AG04450 (cell line): ENCODE data around the gene SHC2. TPM values are rescaled to one million over a fixed set of nuclear protein-coding genes. Genes with fewer than 3 reads are reported as not detected.

ENCODE experiments used
- CTCF ChIA-PET: fragments of 300-600, 350-600 bp; formaldehyde crosslinking; extraction: SDS; loops from one replicate; lab custom pipeline; 2022; ENCODE audit warnings: antibody characterized with exemption, inconsistent platforms; lab: Charles Lee
- POLR2A ChIA-PET: fragments of 350-600 bp; formaldehyde crosslinking; extraction: SDS; loops from one replicate; lab custom pipeline; 2021; ENCODE audit warnings: antibody characterized with exemption, inconsistent platforms; lab: Yijun Ruan, JAX
- DNase-seq: peaks from one replicate; pipeline ENCODE4 v3.0.0-alpha.2; 2011; ENCODE audit warnings: low read depth, low spot score
- H3K27ac ChIP-seq: one replicate; pipeline ENCODE4 v1.5.1; 2012; ENCODE audit warnings: low read depth, low read length, control low read depth
- H3K27me3 ChIP-seq: one replicate; pipeline ENCODE4 v1.6.0; 2012; ENCODE audit warnings: low read length; ENCODE audit not compliant: control insufficient read depth, insufficient read depth
- H3K4me3 ChIP-seq: 2 replicates; pipeline ENCODE4 v1.5.1; 2011; ENCODE audit warnings: mild to moderate bottlenecking, low read depth, low read length, control low read depth
- H3K9me3 ChIP-seq: 2 replicates; pipeline ENCODE4 v1.5.1; 2012; ENCODE audit warnings: low read length; ENCODE audit not compliant: control insufficient read depth, insufficient read depth
- CTCF ChIP-seq: IDR thresholded peaks from 2 replicates; pipeline ENCODE4 v1.5.1; 2011; ENCODE audit warnings: low read depth, low read length, control low read depth, inconsistent platforms
- polyA plus RNA-seq: library from polyadenylated mRNA; depleted of rRNA; stranded (reverse); fragments of >200 nt; gene quantifications from 2 replicates; pipeline ENCODE4 v1.2.3, GENCODE V29; 2011

The SHC2 gene
- polyA plus RNA-seq, 1 experiment, result 1.3 TPM

DNA sequence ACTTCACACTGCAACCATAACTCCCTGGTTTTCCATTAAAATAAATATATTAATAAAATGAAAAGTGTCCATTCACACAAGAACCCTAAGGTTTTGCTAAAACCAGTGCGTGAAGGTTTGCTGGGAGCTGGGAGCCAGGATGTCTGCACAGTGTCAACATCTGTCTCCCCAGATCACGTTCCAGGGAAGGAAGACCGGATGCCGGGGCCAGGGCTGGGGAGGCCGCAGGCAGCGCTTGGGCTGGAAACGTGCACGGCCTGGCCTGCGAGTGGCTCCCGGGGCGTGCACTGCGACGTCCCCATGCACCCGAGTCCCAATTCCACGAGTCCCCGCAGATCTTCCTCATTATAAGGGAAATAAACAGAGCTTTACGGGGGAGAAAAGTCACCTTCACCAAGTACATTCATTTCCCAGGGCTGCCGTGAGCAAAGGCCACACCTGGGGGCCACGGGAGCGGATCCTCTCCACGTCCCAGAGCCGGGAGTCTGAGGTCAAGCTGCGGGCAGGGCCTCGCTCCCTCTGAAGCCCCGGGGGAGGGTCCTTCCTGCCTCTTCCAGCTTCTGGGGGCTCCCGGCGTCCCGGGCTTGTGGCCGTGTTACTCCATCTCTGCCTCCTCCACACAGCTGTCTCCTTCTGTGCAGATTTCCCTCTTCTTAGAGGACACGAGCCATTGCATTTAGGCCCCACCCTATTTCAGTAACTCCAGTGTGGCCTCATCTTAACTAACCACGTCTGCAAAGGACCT lies 12.8 kb downstream of the SHC2 start:
- CTCF ChIA-PET, result no interaction called here
- Histone ChIP-seq H3K9me3 (peaks cover 76% of the 10 kb centered on the region), H3K27ac (no peak overlapping the region), H3K4me3 (no peak overlapping the region), H3K27me3 (no peaks in the 10 kb centered on the region)
- no peak for DNase-seq
- POLR2A ChIA-PET, result no interaction called here
- no peak for TF ChIP-seq CTCF

GRCh38 chr19:447064-447426 lies 13.8 kb downstream of the SHC2 start:
- no peak for DNase-seq
- no peak for TF ChIP-seq CTCF
- POLR2A ChIA-PET, result no interaction called here
- Histone ChIP-seq H3K27ac (no peak overlapping the region), H3K27me3 (no peaks in the 10 kb centered on the region), H3K4me3 (no peak overlapping the region), H3K9me3 (peaks cover 72% of the 10 kb centered on the region)
- CTCF ChIA-PET, result no interaction called here

GRCh38 chr19:444677-445210 lies 16.1 kb downstream of the SHC2 start:
- POLR2A ChIA-PET, result no interaction called here
- no peak for DNase-seq

DNA sequence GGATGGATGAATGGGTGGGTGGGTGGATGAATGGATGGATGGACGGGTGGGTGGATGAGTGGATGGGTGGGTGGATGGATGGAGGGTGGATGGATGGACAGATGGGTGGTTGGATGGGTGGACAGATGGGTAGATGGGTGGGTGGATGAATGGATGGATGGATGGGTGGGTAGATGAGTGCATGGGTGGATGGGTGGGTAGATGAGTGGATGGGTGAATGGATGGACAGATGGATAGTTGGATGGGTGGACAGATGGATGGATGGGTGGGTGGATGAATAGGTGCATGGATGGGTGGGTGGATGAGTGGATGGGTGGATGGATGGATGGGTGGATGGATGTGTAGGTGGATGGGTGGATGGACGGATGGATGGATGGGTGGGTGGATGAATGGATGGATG lies 17.8 kb downstream of the SHC2 start:
- no peak for DNase-seq
- H3K4me3 ChIP-seq, result no peak overlapping the region
- H3K27ac ChIP-seq, result no peak overlapping the region
- ChIA-PET POLR2A (no interaction called here), CTCF (no interaction called here)
- H3K9me3 ChIP-seq, result peaks cover 66% of the 10 kb centered on the region
- TF ChIP-seq CTCF, result no peak
- H3K27me3 ChIP-seq, result no peaks in the 10 kb centered on the region

More at GRCh38 chr19:444677-445210, 16.1 kb downstream of the SHC2 start:
- CTCF ChIA-PET, result no interaction called here
- Histone ChIP-seq H3K27ac (no peak overlapping the region), H3K4me3 (no peak overlapping the region), H3K9me3 (peaks cover 66% of the 10 kb centered on the region), H3K27me3 (no peaks in the 10 kb centered on the region)
- TF ChIP-seq CTCF, result no peak

DNA sequence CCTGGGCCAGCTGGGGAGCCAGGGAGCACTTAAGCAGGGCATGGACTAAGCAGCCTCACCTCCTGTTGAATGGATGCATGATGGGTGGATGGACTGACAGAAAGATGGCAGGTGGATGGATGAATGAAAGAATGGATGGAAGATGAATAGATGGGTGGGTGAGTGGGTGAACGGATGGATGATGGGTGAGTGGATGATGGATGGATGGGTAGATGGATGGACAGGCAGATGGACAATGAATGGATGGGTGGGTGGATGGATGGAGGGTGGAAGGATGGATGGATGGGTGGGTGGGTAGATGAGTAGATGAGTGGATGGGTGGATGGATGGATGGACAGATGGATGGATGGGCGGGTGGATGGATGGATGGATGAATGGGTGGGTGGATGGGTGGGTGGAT lies 18.7 kb downstream of the SHC2 start:
- CTCF ChIA-PET, result no interaction called here
- no peak overlapping the region for H3K27ac ChIP-seq
- POLR2A ChIA-PET, result no interaction called here
- DNase-seq, result no peak
- H3K9me3 ChIP-seq, result peaks cover 66% of the 10 kb centered on the region
- no peaks in the 10 kb centered on the region for H3K27me3 ChIP-seq
- no peak for TF ChIP-seq CTCF
- no peak overlapping the region for H3K4me3 ChIP-seq
